Measurements from ENCODE around the gene TRIM66.

The TRIM66 gene

DNA sequence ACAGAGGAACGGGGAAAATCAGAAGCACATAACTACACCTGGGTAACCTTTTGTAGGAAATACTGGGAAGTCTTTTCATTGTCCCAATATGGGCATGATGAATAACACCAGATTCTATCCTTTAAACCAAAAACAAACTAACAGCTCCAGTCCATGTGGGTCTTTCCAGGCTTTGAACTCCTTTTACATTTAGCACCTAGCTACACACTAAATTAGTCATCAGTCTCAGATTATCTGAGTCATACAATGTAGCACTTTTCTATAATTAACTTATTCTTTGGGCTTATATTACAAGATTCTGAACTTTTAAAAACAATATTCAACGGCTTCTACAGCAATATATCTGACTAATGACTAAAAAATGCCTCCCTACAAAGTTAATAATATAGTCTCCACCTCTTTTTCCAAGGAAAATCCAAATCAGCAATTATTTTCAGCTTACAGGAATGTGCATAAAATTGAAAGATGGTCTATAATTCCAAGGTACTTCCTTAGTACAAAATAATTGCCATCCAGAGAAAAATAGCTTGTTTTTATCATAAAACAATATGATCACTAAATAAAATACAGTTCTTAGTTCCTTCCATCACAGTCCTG lies 114.8 kb downstream of the TRIM66 start:
- no peak for DNase-seq (ENCODE audit: low read depth in 2 of 2)

DNA sequence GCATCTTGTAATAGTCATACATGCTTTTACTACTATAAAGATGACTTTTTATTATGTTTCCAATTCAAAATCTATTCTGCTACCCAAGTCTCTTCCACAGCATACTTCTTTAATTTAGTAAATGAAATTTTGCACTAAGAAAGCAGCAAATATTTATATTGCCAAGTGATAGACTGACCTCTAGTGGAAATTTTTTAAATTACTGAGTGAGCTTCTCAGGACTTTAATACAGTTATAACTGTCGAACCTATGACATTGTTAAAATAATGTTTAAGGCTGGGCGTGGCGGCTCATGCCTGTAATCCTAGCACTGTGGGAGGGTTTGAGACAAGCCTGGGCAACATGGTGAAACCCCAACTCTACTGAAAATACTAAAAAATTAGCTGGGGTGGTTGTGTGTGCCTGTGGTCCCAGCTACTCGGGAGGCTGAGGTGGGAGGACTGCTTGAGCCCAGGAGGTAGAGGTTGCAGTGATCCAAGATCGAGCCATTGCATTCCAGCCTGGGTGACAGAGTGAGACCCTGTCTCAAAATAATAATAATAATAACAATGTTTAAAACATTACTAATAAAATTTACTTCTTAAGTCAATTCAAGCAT lies 115.8 kb downstream of the TRIM66 start:
- no peak for DNase-seq (ENCODE audit: low read depth in 2 of 2)

DNA sequence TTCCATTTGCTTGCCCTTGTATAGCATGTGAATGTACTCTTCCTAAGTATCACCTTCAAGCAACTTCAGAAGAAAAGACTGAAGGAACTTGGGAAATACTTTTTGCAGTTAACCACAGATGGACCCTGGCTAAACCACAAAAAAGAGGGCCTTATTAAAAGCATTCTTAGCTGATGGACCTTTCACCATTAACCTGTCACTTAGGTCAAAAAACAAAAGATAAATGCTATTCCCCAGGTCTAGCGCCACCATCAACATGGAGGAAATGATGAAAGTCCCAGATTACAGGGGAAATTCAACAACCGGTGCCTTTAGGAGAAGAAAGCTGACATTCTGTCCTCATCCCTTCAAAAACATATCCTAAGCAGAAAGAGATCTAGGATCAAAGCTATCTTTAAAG lies 117.9 kb downstream of the TRIM66 start:
- DNase-seq (ENCODE audit: low read depth in 2 of 2), result no peak
